HepG2 (cell line): ENCODE results near the gene CFAP119. TPM values are rescaled to one million over a fixed set of nuclear protein-coding genes. Genes with fewer than 3 reads are reported as not detected.

Source experiments
- CEBPB ChIP-seq: IDR thresholded peaks from 2 replicates; pipeline ENCODE4 v1.6.1; 2011; ENCODE audit warnings: low read depth, low read length, improper control_type of control experiment, borderline replicate concordance
- GPN1 ChIP-seq: sonication (generic); formaldehyde crosslinking; IDR thresholded peaks from 2 replicates; pipeline ENCODE4 v1.5.1; 2020; ENCODE audit warnings: missing genetic modification reagents, borderline replicate concordance
- NR3C1 ChIP-seq: sonication (generic); formaldehyde crosslinking; IDR thresholded peaks from 2 replicates; pipeline ENCODE4 v1.4.0; 2020; ENCODE audit warnings: missing genetic modification reagents
- RBAK ChIP-seq: sonication (generic); formaldehyde crosslinking; IDR thresholded peaks from 2 replicates; pipeline ENCODE4 v1.5.1; 2020; ENCODE audit warnings: mild to moderate bottlenecking, missing genetic modification reagents
- RFX3 ChIP-seq: IDR thresholded peaks from 2 replicates; pipeline ENCODE4 v1.6.1; 2016; ENCODE audit warnings: missing biosample characterization, missing genetic modification reagents
- SOX5 ChIP-seq: IDR thresholded peaks from 2 replicates; pipeline ENCODE4 v1.6.1; 2016; ENCODE audit warnings: borderline replicate concordance
- TARDBP ChIP-seq: sonication (generic); formaldehyde crosslinking; IDR thresholded peaks from 2 replicates; pipeline ENCODE4 v1.8.0; 2022; ENCODE audit warnings: mild to moderate bottlenecking, missing genetic modification reagents
- TRIM24 ChIP-seq: sonication (generic); formaldehyde crosslinking; IDR thresholded peaks from 2 replicates; pipeline ENCODE4 v1.8.0; 2022; ENCODE audit warnings: mild to moderate bottlenecking, missing genetic modification reagents
- ZNF746 ChIP-seq: sonication (generic); formaldehyde crosslinking; IDR thresholded peaks from 2 replicates; pipeline ENCODE4 v1.8.0; 2022; ENCODE audit warnings: mild to moderate bottlenecking, missing genetic modification reagents
- ZNF761 ChIP-seq: sonication (generic); formaldehyde crosslinking; conservative IDR thresholded peaks from 2 replicates; pipeline ENCODE4 v1.4.0; 2020; ENCODE audit warnings: mild to moderate bottlenecking, missing genetic modification reagents
- ZSCAN20 ChIP-seq: sonication (generic); formaldehyde crosslinking; IDR thresholded peaks from 2 replicates; pipeline ENCODE4 v1.4.0; 2020; ENCODE audit warnings: missing genetic modification reagents, mild to moderate bottlenecking, borderline replicate concordance
- polyA plus RNA-seq, 8 experiments: library from polyadenylated mRNA; depleted of rRNA in 3 of 8; stranded (reverse) in 7 of 8; unstranded in 1 of 8; fragments of >200 nt; fragmentation: Illumina TruSeq in 4 of 8; extraction: Trizol in 4 of 8; gene quantifications; 2 replicates each; pipeline versions ENCODE4 v1.2.1 to v1.2.3, GENCODE V29; 2011 to 2016; ENCODE audit warnings: low read depth in 4 of 8, missing spikeins in 1 of 8, mixed read lengths in 1 of 8; ENCODE audit not compliant: insufficient read depth in 1 of 8
- total RNA-seq, 5 experiments: library from RNA; depleted of rRNA; stranded (reverse); fragments of >200 nt; fragmentation: Illumina TruSeq; extraction: Trizol; gene quantifications; 2 replicates each; pipeline ENCODE4 v1.2.3, GENCODE V29; 2016; ENCODE audit warnings: low read depth in 1 of 5
- TF ChIP-seq, protein P1 (sequence below): IDR thresholded peaks from 2 replicates; pipeline ENCODE4 v1.6.1; 2016; ENCODE audit warnings: missing compliant biosample characterization, missing genetic modification reagents, borderline replicate concordance
- TF ChIP-seq, protein P2 (sequence below): sonication (generic); formaldehyde crosslinking; IDR thresholded peaks from 2 replicates; pipeline ENCODE4 v1.4.0; 2020; ENCODE audit warnings: missing genetic modification reagents
- TF ChIP-seq, protein P3 (sequence below): sonication (generic); formaldehyde crosslinking; IDR thresholded peaks from 2 replicates; pipeline ENCODE4 v1.4.0; 2020; ENCODE audit warnings: missing genetic modification reagents, borderline replicate concordance
- TF ChIP-seq, protein P4 (sequence below): sonication (generic); formaldehyde crosslinking; conservative IDR thresholded peaks from 2 replicates; pipeline ENCODE4 v1.5.0; 2020; ENCODE audit warnings: missing genetic modification reagents
- TF ChIP-seq, protein P5 (sequence below): sonication (generic); formaldehyde crosslinking; IDR thresholded peaks from 2 replicates; pipeline ENCODE4 v1.4.0; 2020; ENCODE audit warnings: missing genetic modification reagents
- TF ChIP-seq, protein P6 (sequence below): sonication (generic); formaldehyde crosslinking; IDR thresholded peaks from 2 replicates; pipeline ENCODE4 v1.8.1; 2023; ENCODE audit warnings: mild to moderate bottlenecking, missing genetic modification reagents

CFAP119 gene
- total and polyA plus RNA-seq, 2 of the 13 experiments (the other 11 are each of a cell fraction or from before 2014, with no cell fraction given): 6.4 TPM

DNA sequence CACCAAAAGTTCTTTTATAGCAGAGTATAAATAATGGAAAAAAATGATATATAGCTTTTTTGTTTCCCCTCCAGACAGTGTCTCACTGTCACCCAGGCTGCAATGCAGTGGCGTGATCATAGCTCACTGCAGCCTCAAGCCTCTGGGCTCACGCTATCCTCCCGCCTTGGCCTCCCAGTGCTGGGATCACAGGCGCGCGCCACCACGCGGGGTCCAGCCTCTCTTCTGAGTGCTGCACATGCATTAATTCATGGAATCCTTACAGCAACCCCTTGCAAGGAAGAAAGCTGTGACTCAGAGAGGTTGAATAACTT is 43.2 kb upstream of the CFAP119 start (continued):
- TF ChIP-seq, protein P1, sequence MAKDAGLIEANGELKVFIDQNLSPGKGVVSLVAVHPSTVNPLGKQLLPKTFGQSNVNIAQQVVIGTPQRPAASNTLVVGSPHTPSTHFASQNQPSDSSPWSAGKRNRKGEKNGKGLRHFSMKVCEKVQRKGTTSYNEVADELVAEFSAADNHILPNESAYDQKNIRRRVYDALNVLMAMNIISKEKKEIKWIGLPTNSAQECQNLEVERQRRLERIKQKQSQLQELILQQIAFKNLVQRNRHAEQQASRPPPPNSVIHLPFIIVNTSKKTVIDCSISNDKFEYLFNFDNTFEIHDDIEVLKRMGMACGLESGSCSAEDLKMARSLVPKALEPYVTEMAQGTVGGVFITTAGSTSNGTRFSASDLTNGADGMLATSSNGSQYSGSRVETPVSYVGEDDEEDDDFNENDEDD (CRISPR knock-in tag): no peak
- TF ChIP-seq CEBPB: no peak
- TF ChIP-seq RFX3: no peak
- TF ChIP-seq ZSCAN20 (CRISPR knock-in tag): no peak; the same call in 1 of the 2 replicates
- TF ChIP-seq TARDBP (CRISPR knock-in tag): no peak
- TF ChIP-seq NR3C1: no peak
- no peak for TF ChIP-seq GPN1
- TF ChIP-seq SOX5: no peak
- TF ChIP-seq, protein P2, sequence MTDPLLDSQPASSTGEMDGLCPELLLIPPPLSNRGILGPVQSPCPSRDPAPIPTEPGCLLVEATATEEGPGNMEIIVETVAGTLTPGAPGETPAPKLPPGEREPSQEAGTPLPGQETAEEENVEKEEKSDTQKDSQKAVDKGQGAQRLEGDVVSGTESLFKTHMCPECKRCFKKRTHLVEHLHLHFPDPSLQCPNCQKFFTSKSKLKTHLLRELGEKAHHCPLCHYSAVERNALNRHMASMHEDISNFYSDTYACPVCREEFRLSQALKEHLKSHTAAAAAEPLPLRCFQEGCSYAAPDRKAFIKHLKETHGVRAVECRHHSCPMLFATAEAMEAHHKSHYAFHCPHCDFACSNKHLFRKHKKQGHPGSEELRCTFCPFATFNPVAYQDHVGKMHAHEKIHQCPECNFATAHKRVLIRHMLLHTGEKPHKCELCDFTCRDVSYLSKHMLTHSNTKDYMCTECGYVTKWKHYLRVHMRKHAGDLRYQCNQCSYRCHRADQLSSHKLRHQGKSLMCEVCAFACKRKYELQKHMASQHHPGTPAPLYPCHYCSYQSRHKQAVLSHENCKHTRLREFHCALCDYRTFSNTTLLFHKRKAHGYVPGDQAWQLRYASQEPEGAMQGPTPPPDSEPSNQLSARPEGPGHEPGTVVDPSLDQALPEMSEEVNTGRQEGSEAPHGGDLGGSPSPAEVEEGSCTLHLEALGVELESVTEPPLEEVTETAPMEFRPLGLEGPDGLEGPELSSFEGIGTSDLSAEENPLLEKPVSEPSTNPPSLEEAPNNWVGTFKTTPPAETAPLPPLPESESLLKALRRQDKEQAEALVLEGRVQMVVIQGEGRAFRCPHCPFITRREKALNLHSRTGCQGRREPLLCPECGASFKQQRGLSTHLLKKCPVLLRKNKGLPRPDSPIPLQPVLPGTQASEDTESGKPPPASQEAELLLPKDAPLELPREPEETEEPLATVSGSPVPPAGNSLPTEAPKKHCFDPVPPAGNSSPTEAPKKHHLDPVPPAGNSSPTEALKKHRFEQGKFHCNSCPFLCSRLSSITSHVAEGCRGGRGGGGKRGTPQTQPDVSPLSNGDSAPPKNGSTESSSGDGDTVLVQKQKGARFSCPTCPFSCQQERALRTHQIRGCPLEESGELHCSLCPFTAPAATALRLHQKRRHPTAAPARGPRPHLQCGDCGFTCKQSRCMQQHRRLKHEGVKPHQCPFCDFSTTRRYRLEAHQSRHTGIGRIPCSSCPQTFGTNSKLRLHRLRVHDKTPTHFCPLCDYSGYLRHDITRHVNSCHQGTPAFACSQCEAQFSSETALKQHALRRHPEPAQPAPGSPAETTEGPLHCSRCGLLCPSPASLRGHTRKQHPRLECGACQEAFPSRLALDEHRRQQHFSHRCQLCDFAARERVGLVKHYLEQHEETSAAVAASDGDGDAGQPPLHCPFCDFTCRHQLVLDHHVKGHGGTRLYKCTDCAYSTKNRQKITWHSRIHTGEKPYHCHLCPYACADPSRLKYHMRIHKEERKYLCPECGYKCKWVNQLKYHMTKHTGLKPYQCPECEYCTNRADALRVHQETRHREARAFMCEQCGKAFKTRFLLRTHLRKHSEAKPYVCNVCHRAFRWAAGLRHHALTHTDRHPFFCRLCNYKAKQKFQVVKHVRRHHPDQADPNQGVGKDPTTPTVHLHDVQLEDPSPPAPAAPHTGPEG: no peak
- no peak for TF ChIP-seq RBAK (CRISPR knock-in tag)
- TF ChIP-seq, protein P3, sequence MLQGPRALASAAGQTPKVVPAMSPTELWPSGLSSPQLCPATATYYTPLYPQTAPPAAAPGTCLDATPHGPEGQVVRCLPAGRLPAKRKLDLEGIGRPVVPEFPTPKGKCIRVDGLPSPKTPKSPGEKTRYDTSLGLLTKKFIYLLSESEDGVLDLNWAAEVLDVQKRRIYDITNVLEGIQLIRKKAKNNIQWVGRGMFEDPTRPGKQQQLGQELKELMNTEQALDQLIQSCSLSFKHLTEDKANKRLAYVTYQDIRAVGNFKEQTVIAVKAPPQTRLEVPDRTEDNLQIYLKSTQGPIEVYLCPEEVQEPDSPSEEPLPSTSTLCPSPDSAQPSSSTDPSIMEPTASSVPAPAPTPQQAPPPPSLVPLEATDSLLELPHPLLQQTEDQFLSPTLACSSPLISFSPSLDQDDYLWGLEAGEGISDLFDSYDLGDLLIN (CRISPR knock-in tag): 0 out of 2 replicates have a peak, but pooled peaks have one; percentile 7
- peak; percentile 15; the same call in 1 of the 2 replicates for TF ChIP-seq TRIM24 (CRISPR knock-in tag)
- TF ChIP-seq, protein P4, sequence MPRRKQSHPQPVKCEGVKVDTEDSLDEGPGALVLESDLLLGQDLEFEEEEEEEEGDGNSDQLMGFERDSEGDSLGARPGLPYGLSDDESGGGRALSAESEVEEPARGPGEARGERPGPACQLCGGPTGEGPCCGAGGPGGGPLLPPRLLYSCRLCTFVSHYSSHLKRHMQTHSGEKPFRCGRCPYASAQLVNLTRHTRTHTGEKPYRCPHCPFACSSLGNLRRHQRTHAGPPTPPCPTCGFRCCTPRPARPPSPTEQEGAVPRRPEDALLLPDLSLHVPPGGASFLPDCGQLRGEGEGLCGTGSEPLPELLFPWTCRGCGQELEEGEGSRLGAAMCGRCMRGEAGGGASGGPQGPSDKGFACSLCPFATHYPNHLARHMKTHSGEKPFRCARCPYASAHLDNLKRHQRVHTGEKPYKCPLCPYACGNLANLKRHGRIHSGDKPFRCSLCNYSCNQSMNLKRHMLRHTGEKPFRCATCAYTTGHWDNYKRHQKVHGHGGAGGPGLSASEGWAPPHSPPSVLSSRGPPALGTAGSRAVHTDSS: 0 out of 2 replicates have a peak, but pooled peaks have one; percentile 67
- TF ChIP-seq, protein P5, sequence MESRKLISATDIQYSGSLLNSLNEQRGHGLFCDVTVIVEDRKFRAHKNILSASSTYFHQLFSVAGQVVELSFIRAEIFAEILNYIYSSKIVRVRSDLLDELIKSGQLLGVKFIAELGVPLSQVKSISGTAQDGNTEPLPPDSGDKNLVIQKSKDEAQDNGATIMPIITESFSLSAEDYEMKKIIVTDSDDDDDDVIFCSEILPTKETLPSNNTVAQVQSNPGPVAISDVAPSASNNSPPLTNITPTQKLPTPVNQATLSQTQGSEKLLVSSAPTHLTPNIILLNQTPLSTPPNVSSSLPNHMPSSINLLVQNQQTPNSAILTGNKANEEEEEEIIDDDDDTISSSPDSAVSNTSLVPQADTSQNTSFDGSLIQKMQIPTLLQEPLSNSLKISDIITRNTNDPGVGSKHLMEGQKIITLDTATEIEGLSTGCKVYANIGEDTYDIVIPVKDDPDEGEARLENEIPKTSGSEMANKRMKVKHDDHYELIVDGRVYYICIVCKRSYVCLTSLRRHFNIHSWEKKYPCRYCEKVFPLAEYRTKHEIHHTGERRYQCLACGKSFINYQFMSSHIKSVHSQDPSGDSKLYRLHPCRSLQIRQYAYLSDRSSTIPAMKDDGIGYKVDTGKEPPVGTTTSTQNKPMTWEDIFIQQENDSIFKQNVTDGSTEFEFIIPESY (CRISPR knock-in tag): peak; percentile 95
- TF ChIP-seq ZNF746: no peak
- TF ChIP-seq ZNF761 (CRISPR knock-in tag): no peak
- TF ChIP-seq, protein P6, sequence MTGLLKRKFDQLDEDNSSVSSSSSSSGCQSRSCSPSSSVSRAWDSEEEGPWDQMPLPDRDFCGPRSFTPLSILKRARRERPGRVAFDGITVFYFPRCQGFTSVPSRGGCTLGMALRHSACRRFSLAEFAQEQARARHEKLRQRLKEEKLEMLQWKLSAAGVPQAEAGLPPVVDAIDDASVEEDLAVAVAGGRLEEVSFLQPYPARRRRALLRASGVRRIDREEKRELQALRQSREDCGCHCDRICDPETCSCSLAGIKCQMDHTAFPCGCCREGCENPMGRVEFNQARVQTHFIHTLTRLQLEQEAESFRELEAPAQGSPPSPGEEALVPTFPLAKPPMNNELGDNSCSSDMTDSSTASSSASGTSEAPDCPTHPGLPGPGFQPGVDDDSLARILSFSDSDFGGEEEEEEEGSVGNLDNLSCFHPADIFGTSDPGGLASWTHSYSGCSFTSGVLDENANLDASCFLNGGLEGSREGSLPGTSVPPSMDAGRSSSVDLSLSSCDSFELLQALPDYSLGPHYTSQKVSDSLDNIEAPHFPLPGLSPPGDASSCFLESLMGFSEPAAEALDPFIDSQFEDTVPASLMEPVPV (CRISPR knock-in tag): no peak
